Uterus (tissue), 2 donors: ENCODE data around the gene TRIM36.

ENCODE experiments used
- CTCF ChIP-seq, 4 experiments: fragments of 200-600 bp in 2 of 4; fragments of 450-650 bp in 2 of 4; sonication (generic) in 2 of 4; IDR thresholded peaks; one replicate each; pipeline ENCODE4 v1.5.1; 2016 to 2019; ENCODE audit warnings: antibody characterized with exemption in 4 of 4, mild to moderate bottlenecking in 2 of 4, moderate library complexity in 1 of 4
- POLR2A ChIP-seq, 2 donors: fragments of 450-650 bp; IDR thresholded peaks; one replicate each; pipeline ENCODE4 v1.6.1; 2016; ENCODE audit warnings: antibody characterized with exemption in 2 of 2, mild to moderate bottlenecking in 1 of 2, moderate library complexity in 1 of 2

- TF ChIP-seq POLR2A (IDR thresholded peaks at IDR 0.05), result no peak
- no peak for TF ChIP-seq CTCF (IDR thresholded peaks at IDR 0.05)
These were observed 20.2 kb upstream of the TRIM36 start for GRCh38 chr5:115189866-115190265.
